GF-D8 (cell line): Measurements from ENCODE around the gene KIRREL3.
A peak's percentile ranks its signal among the peaks of the same experiment; 100 is the strongest.

Experiments
- DNase-seq: peaks from one replicate; lab custom pipeline; 2025; lab: John Stamatoyannopoulos, UW

KIRREL3 gene

GRCh38 chr11:126782810-126783209 lies 217.8 kb downstream of the KIRREL3 start:
- peak; percentile 32 for DNase-seq

- no peak for DNase-seq
These were observed 218.6 kb downstream of the KIRREL3 start for GRCh38 chr11:126781942-126782341.

- DNase-seq: no peak
These were observed 224.5 kb downstream of the KIRREL3 start for GRCh38 chr11:126776119-126776518.

GRCh38 chr11:126772267-126772666 lies 228.3 kb downstream of the KIRREL3 start:
- no peak for DNase-seq

GRCh38 chr11:126768702-126769101 lies 231.9 kb downstream of the KIRREL3 start:
- no peak for DNase-seq

GRCh38 chr11:126766440-126766839 lies 234.1 kb downstream of the KIRREL3 start:
- DNase-seq: no peak

- no peak for DNase-seq
These were observed 235.4 kb downstream of the KIRREL3 start for GRCh38 chr11:126765196-126765595.

- DNase-seq: no peak
These were observed 236.3 kb downstream of the KIRREL3 start for GRCh38 chr11:126764231-126764630.

GRCh38 chr11:126756855-126757254 lies 243.7 kb downstream of the KIRREL3 start:
- no peak for DNase-seq

GRCh38 chr11:126756421-126756820 lies 244.1 kb downstream of the KIRREL3 start:
- no peak for DNase-seq

- no peak for DNase-seq
These were observed 245.0 kb downstream of the KIRREL3 start for GRCh38 chr11:126755526-126755925.

- DNase-seq: no peak
These were observed 245.8 kb downstream of the KIRREL3 start for GRCh38 chr11:126754591-126755426.

- DNase-seq: no peak
These were observed 246.6 kb downstream of the KIRREL3 start for GRCh38 chr11:126753990-126754389.

GRCh38 chr11:126751242-126751641 lies 249.3 kb downstream of the KIRREL3 start:
- no peak for DNase-seq

GRCh38 chr11:126748793-126749192 lies 251.8 kb downstream of the KIRREL3 start:
- no peak for DNase-seq

GRCh38 chr11:126748100-126748791 lies 252.3 kb downstream of the KIRREL3 start:
- no peak for DNase-seq

GRCh38 chr11:126747315-126747714 lies 253.3 kb downstream of the KIRREL3 start:
- no peak for DNase-seq

GRCh38 chr11:126746443-126746842 lies 254.1 kb downstream of the KIRREL3 start:
- DNase-seq: no peak

- DNase-seq: no peak
These were observed 255.9 kb downstream of the KIRREL3 start for GRCh38 chr11:126744699-126745098.

GRCh38 chr11:126743628-126744027 lies 256.9 kb downstream of the KIRREL3 start:
- no peak for DNase-seq

- DNase-seq: no peak
These were observed 258.0 kb downstream of the KIRREL3 start for GRCh38 chr11:126742582-126742981.

GRCh38 chr11:126740846-126741245 lies 259.7 kb downstream of the KIRREL3 start:
- DNase-seq: no peak

GRCh38 chr11:126739499-126740145 lies 260.9 kb downstream of the KIRREL3 start:
- no peak for DNase-seq
